Endothelial cell (in vitro differentiated cells): ENCODE results near the gene PHF21A. TPM values are rescaled to one million over a fixed set of nuclear protein-coding genes. Genes with fewer than 3 reads are reported as not detected.

Experiments
- DNase-seq: peaks from one replicate; pipeline ENCODE4 v3.0.0; 2021; ENCODE audit warnings: low spot score
- H3K27ac Mint-ChIP-seq: one replicate; pipeline ENCODE4 v1.8.0; 2021; ENCODE audit warnings: mixed read lengths, inconsistent platforms; ENCODE audit not compliant: unreplicated experiment
- H3K27me3 Mint-ChIP-seq: one replicate; pipeline ENCODE4 v1.8.0; 2021; ENCODE audit warnings: mild to moderate bottlenecking, moderate library complexity, mixed read lengths, inconsistent platforms; ENCODE audit not compliant: unreplicated experiment
- H3K36me3 Mint-ChIP-seq: one replicate; pipeline ENCODE4 v1.8.0; 2021; ENCODE audit warnings: mild to moderate bottlenecking, low read depth, mixed read lengths, inconsistent platforms; ENCODE audit not compliant: unreplicated experiment
- H3K4me1 Mint-ChIP-seq: one replicate; pipeline ENCODE4 v1.8.0; 2021; ENCODE audit warnings: mild to moderate bottlenecking, mixed read lengths, inconsistent platforms; ENCODE audit not compliant: unreplicated experiment
- H3K4me3 Mint-ChIP-seq: one replicate; pipeline ENCODE4 v1.8.0; 2021; ENCODE audit warnings: mild to moderate bottlenecking, mixed read lengths, inconsistent platforms; ENCODE audit not compliant: unreplicated experiment
- H3K9me3 Mint-ChIP-seq: one replicate; pipeline ENCODE4 v1.8.0; 2021; ENCODE audit warnings: mixed read lengths, inconsistent platforms; ENCODE audit not compliant: unreplicated experiment
- total RNA-seq: library from RNA; stranded (reverse); fragmentation: NEBNext Ultra II Directional; extraction: Animal tissue kit (Norgen Biotek cat#: 25700); gene quantifications from one replicate; pipeline ENCODE4 v1.2.1, GENCODE V29; 2021; ENCODE audit not compliant: unreplicated experiment
- TF ChIP-seq, protein P1 (sequence below): fragments of 200-600 bp; sonication (generic); IDR thresholded peaks from one replicate; pipeline ENCODE4 v1.5.0; 2021; ENCODE audit warnings: antibody characterized with exemption; ENCODE audit not compliant: unreplicated experiment

Gene PHF21A
- total RNA-seq, 1 donor from 2014 or later = 52.8 TPM

DNA sequence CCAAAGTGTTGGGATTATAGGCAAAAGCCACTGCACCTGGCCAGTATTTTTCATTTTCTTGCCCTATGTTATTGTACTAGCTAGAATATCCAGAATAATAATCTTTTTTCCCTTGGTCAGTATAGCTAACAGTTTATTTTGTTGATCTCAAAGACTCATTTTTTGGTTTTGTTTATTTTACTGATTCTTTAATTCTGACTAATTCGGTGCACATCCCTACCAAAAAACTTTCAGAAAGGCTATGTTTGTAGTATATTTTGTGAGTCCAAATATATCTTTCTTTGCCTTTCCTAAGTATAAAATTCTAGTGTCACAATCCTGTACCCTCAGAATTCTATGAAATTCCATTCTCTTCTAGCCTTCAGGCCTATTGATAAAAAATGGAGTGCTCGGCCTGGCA is 84.3 kb downstream of the PHF21A start:
- peaks cover 2% of the 10 kb centered on the region for H3K27me3 Mint-ChIP-seq
- peaks cover 9% of the 10 kb centered on the region for H3K4me1 Mint-ChIP-seq
- H3K4me3 Mint-ChIP-seq = no peak overlapping the region
- no peak for DNase-seq
- H3K36me3 Mint-ChIP-seq = no peaks in the 10 kb centered on the region
- H3K9me3 Mint-ChIP-seq = no peaks in the 10 kb centered on the region
- no peak overlapping the region for H3K27ac Mint-ChIP-seq
- TF ChIP-seq, protein P1, sequence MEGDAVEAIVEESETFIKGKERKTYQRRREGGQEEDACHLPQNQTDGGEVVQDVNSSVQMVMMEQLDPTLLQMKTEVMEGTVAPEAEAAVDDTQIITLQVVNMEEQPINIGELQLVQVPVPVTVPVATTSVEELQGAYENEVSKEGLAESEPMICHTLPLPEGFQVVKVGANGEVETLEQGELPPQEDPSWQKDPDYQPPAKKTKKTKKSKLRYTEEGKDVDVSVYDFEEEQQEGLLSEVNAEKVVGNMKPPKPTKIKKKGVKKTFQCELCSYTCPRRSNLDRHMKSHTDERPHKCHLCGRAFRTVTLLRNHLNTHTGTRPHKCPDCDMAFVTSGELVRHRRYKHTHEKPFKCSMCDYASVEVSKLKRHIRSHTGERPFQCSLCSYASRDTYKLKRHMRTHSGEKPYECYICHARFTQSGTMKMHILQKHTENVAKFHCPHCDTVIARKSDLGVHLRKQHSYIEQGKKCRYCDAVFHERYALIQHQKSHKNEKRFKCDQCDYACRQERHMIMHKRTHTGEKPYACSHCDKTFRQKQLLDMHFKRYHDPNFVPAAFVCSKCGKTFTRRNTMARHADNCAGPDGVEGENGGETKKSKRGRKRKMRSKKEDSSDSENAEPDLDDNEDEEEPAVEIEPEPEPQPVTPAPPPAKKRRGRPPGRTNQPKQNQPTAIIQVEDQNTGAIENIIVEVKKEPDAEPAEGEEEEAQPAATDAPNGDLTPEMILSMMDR = no peak

GRCh38 chr11:46036009-46036408 is 85.2 kb downstream of the PHF21A start:
- Mint-ChIP-seq H3K27ac (no peak overlapping the region), H3K27me3 (peaks cover 2% of the 10 kb centered on the region), H3K4me3 (no peak overlapping the region), H3K36me3 (no peaks in the 10 kb centered on the region), H3K9me3 (no peaks in the 10 kb centered on the region), H3K4me1 (peaks cover 13% of the 10 kb centered on the region)
- no peak for DNase-seq
- TF ChIP-seq, protein P1 = no peak

DNA sequence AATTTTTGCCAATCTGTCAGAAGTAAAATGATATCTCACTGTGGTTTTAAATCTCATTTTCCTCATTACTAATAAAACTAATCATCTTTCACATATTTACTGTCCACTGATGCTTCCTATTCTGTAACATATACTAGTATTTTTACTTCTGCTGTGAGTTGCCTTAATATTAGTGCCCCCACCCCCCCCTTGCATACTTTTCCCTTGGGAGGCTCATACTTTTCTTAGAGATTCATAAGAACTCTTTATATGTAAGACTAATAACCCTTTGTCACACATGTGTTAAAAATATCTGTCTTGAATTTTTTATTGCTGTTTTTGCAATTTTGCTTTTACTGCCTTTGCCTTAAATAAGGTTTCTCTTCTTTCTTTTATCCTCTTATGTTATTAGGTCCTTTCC is 87.2 kb downstream of the PHF21A start:
- Mint-ChIP-seq H3K4me3 (no peak overlapping the region), H3K36me3 (no peaks in the 10 kb centered on the region), H3K27me3 (no peaks in the 10 kb centered on the region), H3K4me1 (peaks cover 4% of the 10 kb centered on the region), H3K9me3 (no peaks in the 10 kb centered on the region), H3K27ac (no peak overlapping the region)
- DNase-seq = no peak
- TF ChIP-seq, protein P1 = no peak

DNA sequence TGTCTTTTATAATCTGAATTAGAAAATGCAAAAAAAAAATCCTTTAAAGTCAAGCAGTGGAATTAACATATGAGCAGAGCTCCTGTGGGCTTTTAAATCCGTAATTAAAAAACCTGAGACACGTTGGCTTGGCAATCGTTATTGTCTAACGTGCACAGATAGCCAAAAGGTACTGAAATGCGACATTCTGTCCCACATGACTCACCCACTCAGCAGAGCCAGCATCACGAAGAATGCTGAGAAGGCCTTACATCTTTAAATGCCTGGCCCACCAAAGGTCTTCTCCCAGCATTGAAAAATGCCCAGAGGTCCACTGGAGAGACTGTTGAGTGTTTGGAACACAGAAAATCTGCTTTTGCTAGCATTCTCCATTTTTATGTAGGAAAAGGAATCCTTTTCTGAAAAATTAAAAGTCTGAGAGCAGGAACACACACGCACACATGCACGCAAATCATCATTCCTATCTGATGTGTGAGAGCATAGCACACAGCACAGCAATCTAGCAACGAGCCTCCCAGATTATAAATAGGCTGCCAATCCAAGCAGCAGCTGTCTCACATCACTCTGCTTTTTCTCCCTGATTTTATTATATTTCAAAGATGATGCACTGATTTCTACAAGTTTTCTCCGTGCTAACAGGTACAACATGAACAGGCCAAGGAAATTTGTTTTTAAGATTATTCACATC is 94.5 kb downstream of the PHF21A start:
- Mint-ChIP-seq H3K27ac (no peak overlapping the region), H3K4me1 (peaks cover 4% of the 10 kb centered on the region), H3K27me3 (peaks cover 1% of the 10 kb centered on the region), H3K36me3 (no peaks in the 10 kb centered on the region), H3K9me3 (no peaks in the 10 kb centered on the region), H3K4me3 (no peak overlapping the region)
- TF ChIP-seq, protein P1 = no peak
- DNase-seq = no peak

DNA sequence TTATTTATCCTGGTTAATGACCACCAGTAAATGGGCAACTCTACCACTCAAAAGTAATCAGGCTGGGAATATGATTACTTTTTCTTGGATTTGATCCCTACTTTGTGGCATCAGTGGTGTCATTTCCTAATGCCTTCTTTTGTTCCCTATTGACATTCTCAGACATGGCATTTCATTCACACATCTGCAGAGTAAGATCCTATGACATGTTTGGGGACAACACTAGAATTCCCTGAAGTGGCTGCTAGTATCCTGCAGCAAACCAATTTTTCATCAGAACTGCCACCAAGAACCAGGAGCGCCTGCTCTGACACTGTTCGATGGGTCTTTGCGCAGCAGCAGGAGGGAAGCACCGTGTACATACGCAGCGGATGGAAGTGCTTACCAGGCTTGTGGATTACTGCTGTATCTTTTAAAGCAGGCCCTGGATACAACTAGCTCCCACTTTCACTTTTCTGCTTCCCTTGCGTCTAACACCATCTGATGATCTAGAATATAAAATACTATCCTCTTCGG is 101.1 kb downstream of the PHF21A start:
- no peaks in the 10 kb centered on the region for H3K9me3 Mint-ChIP-seq
- H3K27ac Mint-ChIP-seq = no peak overlapping the region
- TF ChIP-seq, protein P1 = no peak

More for the DNA sequence above, 101.1 kb downstream of the PHF21A start:
- DNase-seq = no peak
- peaks cover 1% of the 10 kb centered on the region for H3K27me3 Mint-ChIP-seq
- no peaks in the 10 kb centered on the region for H3K4me1 Mint-ChIP-seq
- H3K36me3 Mint-ChIP-seq = no peaks in the 10 kb centered on the region
- no peak overlapping the region for H3K4me3 Mint-ChIP-seq
